Lower leg skin (tissue), 4 donors: ENCODE results near the gene MICAL2. TPM values are rescaled to one million over a fixed set of nuclear protein-coding genes. Genes with fewer than 3 reads are reported as not detected.

Experiments
- DNase-seq, 2 donors: peaks; one replicate each; pipeline ENCODE4 v3.0.0-alpha.2; 2019; ENCODE audit warnings: low spot score in 2 of 2
- H3K4me3 ChIP-seq: fragments of 200-600 bp; sonication (generic); 2 replicates; pipeline ENCODE4 v1.5.1; 2017; ENCODE audit warnings: mild to moderate bottlenecking, low read depth; ENCODE audit not compliant: poor library complexity, severe bottlenecking
- POLR2A ChIP-seq, 2 donors: fragments of 450-650 bp; IDR thresholded peaks; one replicate each; pipeline ENCODE4 v1.6.1; 2016 to 2017; ENCODE audit warnings: antibody characterized with exemption in 2 of 2, mild to moderate bottlenecking in 1 of 2, moderate library complexity in 1 of 2
- WGBS, 2 donors: methylation state at CpG; one replicate each; pipeline ENCODE4 v1.1.5; 2018; 5-methylcytosine and 5-hydroxymethylcytosine counted together
- intact Hi-C: fragments of 100-400 bp; cut with DNase I; formaldehyde crosslinking; loops from one replicate; pipeline ENCODE4 v1.15.0; 2023; ENCODE audit warnings: low total_unique reads
- total RNA-seq, 4 donors: library from RNA; depleted of rRNA; stranded (reverse); fragments of >200 nt; gene quantifications; one replicate each; pipeline ENCODE4 v1.1.0, GENCODE V29; 2016
- TF ChIP-seq, protein P1 (sequence below), 3 donors: fragments of 450-650 bp; IDR thresholded peaks; one replicate each; pipeline ENCODE4 v1.5.1; 2016; ENCODE audit warnings: antibody characterized with exemption in 3 of 3, mild to moderate bottlenecking in 3 of 3, moderate library complexity in 2 of 3

MICAL2 gene
- total RNA-seq, 4 donors from 2014 or later = 117 to 238 (median 145) TPM

DNA sequence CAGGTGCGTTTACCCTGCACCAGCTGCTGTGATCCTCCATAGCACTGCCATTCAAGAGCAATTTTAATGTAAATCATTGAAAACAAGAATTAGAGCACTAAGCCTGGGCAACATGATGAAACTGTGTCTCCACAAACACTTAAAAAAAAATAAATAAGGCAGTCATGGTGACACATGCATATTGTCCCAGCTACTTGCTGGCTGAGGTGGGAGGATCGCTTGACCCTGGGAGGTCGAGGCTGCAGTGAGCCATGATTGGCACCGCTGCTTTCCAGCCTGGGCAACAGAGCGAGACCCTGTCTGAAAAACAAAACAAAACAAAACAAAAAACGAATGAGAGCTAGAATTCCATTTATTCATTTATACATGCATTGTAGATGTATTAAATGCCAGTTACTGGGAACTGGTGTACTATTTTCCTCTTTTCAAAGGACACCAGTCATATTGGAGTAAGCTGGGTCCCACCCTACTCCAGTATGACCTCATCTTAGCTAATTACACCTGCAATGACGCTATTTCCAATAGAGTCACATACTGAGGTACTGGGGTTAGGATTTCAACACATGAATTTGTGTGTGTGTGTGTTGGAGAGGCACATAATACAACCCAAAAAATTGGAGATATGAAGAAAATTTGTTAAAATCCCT lies 101.9 kb downstream of the MICAL2 start:
- TF ChIP-seq, protein P1, sequence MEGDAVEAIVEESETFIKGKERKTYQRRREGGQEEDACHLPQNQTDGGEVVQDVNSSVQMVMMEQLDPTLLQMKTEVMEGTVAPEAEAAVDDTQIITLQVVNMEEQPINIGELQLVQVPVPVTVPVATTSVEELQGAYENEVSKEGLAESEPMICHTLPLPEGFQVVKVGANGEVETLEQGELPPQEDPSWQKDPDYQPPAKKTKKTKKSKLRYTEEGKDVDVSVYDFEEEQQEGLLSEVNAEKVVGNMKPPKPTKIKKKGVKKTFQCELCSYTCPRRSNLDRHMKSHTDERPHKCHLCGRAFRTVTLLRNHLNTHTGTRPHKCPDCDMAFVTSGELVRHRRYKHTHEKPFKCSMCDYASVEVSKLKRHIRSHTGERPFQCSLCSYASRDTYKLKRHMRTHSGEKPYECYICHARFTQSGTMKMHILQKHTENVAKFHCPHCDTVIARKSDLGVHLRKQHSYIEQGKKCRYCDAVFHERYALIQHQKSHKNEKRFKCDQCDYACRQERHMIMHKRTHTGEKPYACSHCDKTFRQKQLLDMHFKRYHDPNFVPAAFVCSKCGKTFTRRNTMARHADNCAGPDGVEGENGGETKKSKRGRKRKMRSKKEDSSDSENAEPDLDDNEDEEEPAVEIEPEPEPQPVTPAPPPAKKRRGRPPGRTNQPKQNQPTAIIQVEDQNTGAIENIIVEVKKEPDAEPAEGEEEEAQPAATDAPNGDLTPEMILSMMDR (IDR thresholded peaks at IDR 0.05) = no peak
- no peak for TF ChIP-seq POLR2A (IDR thresholded peaks at IDR 0.05)
- intact Hi-C loops = no loop called here
- no peak for DNase-seq
- 83 to 92% methylated on average over 7 of the region's 7 CpGs for WGBS, 2 donors
- H3K4me3 ChIP-seq = no peak overlapping the region

DNA sequence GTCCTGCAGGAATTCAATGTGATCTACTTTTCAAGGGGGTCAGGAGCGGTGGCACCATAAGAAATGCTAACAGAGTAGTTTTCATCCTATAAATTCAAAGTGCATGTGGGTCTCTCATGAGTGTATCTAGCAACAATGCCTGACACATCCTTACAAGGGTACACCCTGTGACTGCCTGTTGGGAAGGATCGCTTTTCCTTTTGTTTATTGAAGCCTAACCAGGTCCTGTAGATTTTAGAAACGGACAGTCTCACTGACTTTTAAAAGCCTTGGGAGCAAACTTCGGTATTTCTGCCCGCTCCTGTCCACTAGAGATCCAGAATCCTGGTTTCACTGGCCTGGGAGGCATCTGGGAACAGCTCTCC lies 102.4 kb downstream of the MICAL2 start:
- no peak overlapping the region for H3K4me3 ChIP-seq
- 85 to 90% methylated on average over 5 of the region's 5 CpGs for WGBS, 2 donors
- intact Hi-C loops = no loop called here
- no peak for TF ChIP-seq POLR2A (IDR thresholded peaks at IDR 0.05)
- TF ChIP-seq, protein P1 (IDR thresholded peaks at IDR 0.05) = no peak
- no peak for DNase-seq

DNA sequence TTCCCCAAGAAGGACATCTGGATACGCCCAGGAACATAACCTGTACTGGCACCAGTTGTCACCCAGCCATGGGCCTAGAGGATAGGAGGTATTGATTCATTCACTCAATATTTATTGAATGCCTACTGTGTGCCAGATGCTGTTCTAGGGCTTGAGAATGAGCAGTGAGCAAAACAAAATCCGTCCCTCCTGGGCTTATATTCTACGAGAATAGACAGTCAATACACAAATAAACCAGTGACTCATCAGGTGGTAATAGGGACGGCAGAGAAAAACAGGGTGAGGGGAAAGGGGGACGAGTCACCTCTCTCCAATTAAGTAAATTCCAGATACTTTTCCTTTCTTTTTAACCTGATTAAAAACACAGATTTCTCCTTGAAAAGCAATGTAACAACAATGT lies 103.5 kb downstream of the MICAL2 start:
- TF ChIP-seq POLR2A (IDR thresholded peaks at IDR 0.05) = no peak
- TF ChIP-seq, protein P1 (IDR thresholded peaks at IDR 0.05) = no peak
- intact Hi-C loops = no loop called here

DNA sequence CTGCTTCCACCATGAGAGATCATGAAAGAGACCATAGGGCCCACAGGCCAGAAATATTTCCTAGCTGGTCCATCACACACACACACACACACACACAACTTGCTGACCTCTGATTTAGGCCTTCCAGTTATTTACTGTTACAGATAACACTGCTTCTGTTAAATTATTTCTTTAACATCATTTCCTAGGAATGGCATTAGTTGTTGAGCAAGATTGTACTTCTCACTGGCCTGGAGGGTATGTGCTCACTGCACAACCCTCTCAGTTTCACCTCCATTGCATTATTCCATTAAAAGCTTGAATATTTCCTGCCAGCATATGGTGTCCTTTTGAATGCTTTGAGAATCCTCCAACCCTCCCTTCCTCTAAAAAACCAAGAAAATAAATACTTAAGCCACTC lies 104.4 kb downstream of the MICAL2 start:
- no peak for TF ChIP-seq POLR2A (IDR thresholded peaks at IDR 0.05)
- TF ChIP-seq, protein P1 (IDR thresholded peaks at IDR 0.05) = no peak
- H3K4me3 ChIP-seq = no peak overlapping the region
- no peak for DNase-seq
- intact Hi-C loops = no loop called here

More for the DNA sequence above, 103.5 kb downstream of the MICAL2 start:
- no peak overlapping the region for H3K4me3 ChIP-seq
- DNase-seq = no peak
- WGBS, 2 donors = 77 to 86% methylated on average over 5 of the region's 5 CpGs

DNA sequence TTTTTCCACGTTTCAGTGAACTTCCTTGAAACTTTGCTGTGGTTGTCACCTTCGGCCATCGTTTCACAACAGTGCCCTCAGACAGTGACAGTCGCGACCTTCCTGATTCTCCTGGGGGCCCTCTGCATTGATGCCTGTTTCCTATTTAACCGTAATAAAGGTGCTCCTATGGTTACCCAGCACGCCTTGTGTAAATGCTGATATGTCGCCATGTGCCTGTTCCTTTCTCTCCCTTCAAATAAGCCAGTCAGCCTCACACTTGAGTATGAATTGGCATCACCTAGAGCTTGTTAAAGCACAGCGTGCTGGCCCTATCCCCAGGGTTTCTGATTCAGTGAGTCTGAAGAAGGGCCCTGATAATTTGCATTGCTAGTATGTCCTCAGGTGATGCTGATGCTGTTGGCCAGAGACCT lies 104.8 kb downstream of the MICAL2 start:
- no peak for DNase-seq
- no peak overlapping the region for H3K4me3 ChIP-seq
- TF ChIP-seq, protein P1 (IDR thresholded peaks at IDR 0.05) = no peak
- TF ChIP-seq POLR2A (IDR thresholded peaks at IDR 0.05) = no peak
- 79 to 86% methylated on average over 9 of the region's 9 CpGs for WGBS, 2 donors
- intact Hi-C loops = no loop called here

DNA sequence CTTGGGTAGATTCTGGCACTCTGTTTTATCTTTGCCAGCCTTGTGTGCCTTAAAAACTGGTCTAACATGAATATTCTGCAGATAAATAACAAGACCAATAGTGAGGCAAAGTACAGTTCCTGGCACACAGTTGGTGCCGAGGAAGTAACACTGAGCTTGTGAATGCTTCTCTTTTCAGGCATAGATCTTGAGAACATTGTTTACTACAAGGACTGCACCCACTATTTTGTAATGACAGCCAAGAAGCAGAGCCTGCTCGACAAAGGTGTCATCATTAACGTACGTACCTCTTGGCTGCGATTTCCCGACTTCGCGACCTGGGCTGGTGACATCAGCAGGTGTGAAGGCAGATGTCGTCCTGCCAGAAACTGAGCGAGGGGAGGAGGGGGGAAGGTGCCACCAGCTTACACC lies 105.7 kb downstream of the MICAL2 start:
- H3K4me3 ChIP-seq = no peak overlapping the region
- intact Hi-C loops = no loop called here
- 76 to 84% methylated on average over 10 of the region's 10 CpGs for WGBS, 2 donors
- peak in 1 of 2 donors; percentile 42 for DNase-seq
- TF ChIP-seq, protein P1 (IDR thresholded peaks at IDR 0.05) = no peak
- TF ChIP-seq POLR2A (IDR thresholded peaks at IDR 0.05) = no peak
